Spinal cord (tissue), 10 donors: ENCODE data around the gene PTPRG. TPM values are rescaled to one million over a fixed set of nuclear protein-coding genes. Genes with fewer than 3 reads are reported as not detected.

Experiments
- DNase-seq, 6 donors: peaks; one replicate each; pipeline versions ENCODE4 v3.0.0 to v3.0.0-alpha.2; 2013 to 2015; ENCODE audit warnings: low spot score in 6 of 6, low read depth in 4 of 6
- H3K27ac ChIP-seq: one replicate; pipeline ENCODE4 v1.5.1; 2013; ENCODE audit warnings: low read depth, low read length, control low read depth
- H3K27me3 ChIP-seq: one replicate; pipeline ENCODE4 v1.6.1; 2013; ENCODE audit warnings: low read length; ENCODE audit not compliant: control insufficient read depth, insufficient read depth
- H3K36me3 ChIP-seq: one replicate; pipeline ENCODE4 v1.6.1; 2013; ENCODE audit warnings: low read length; ENCODE audit not compliant: control insufficient read depth, insufficient read depth
- H3K4me1 ChIP-seq: one replicate; pipeline ENCODE4 v1.6.1; 2013; ENCODE audit warnings: low read length; ENCODE audit not compliant: control insufficient read depth, insufficient read depth
- H3K4me3 ChIP-seq: one replicate; pipeline ENCODE4 v1.5.1; 2013; ENCODE audit warnings: low read depth, low read length, control low read depth
- H3K9me3 ChIP-seq: one replicate; pipeline ENCODE4 v1.6.1; 2013; ENCODE audit warnings: low read length; ENCODE audit not compliant: control insufficient read depth, insufficient read depth
- WGBS: methylation state at CpG from one replicate; pipeline ENCODE4 v1.1.5; 2013; ENCODE audit warnings: missing lambda C conversion rate; ENCODE audit not compliant: insufficient coverage; 5-methylcytosine and 5-hydroxymethylcytosine counted together
- polyA plus RNA-seq, 2 donors: library from polyadenylated mRNA; unstranded; fragments of 120-200 nt; gene quantifications; one replicate each; pipeline ENCODE4 v1.2.1, GENCODE V29; 2013; ENCODE audit not compliant: insufficient read length in 2 of 2
- total RNA-seq, 2 donors: library from RNA; depleted of rRNA in 1 of 2; stranded (reverse); fragments of 120-200 nt in 1 of 2; fragments of >200 nt in 1 of 2; gene quantifications; one replicate each; pipeline versions ENCODE4 v1.2.3 to v1.2.4, GENCODE V29; 2013 to 2014
- donor health status: healthy.

PTPRG gene
- total and polyA plus RNA-seq, 4 donors = 29.2 to 106 (median 60.2) TPM

DNA sequence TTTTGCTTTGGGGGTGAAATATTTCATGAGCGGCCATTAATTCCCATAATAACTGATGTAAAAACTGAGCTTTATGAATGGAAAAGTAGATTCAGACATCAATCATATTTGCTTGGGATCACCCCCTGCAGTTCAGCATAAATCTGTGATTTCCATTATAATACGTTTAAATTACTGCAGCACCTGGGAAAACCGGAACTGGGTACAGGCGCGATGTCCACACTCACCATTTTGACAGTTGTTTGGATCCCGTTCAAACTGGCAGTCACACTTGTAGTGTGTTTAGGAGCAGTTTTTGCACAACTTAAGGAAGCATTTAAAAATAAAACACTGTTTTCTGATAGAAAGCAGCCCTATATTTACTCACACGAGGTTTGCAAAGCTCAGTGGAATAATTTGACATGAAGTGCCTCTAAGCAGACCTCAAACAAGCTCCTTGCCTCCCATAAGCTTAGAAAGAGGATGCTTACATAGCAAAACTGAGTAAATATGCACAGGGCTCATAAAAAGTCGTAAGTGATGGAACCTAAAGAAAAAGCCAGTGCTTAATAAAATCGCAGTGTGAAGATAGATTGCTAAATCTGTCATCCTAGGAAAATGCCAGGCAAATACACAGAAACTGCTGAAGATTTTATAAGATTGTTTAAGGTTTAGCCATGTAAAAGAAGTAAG is 377.6 kb downstream of the PTPRG start:
- DNase-seq = no peak
- Histone ChIP-seq H3K9me3 (no peaks in the 10 kb centered on the region), H3K4me3 (no peak overlapping the region), H3K4me1 (no peaks in the 10 kb centered on the region), H3K36me3 (no peaks in the 10 kb centered on the region), H3K27ac (no peak overlapping the region), H3K27me3 (no peaks in the 10 kb centered on the region)
- WGBS = 60% methylated on average over 2 of the region's 9 CpGs

- no peaks in the 10 kb centered on the region for H3K36me3 ChIP-seq
- H3K9me3 ChIP-seq = no peaks in the 10 kb centered on the region
- H3K27me3 ChIP-seq = no peaks in the 10 kb centered on the region
- DNase-seq = no peak
- no peak overlapping the region for H3K27ac ChIP-seq
- no peak overlapping the region for H3K4me3 ChIP-seq
- WGBS = no CpG with 5 or more reads among the region's 2 CpGs
- no peaks in the 10 kb centered on the region for H3K4me1 ChIP-seq
Measured at GRCh38 chr3:61940236-61940635, 378.9 kb downstream of the PTPRG start.

DNA sequence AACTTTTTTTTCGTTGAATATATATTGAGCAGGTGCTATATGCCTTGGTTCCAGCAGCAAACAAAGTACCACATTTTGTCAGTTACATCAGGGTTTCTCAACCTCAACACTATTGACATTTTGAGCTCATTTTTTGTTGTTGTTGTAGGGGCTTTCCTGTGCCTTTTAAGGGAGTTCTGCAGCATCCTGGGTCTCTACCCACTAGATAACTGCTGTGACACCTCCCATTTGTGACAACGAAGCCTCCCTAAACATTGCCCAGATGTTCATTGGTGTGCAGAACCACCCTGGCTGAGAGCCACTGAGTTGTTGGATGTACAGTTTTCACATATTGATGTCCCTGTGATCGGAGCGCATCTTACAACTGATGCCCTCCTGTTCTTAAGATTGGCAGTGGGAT is 382.6 kb downstream of the PTPRG start:
- Histone ChIP-seq H3K4me1 (peaks cover 7% of the 10 kb centered on the region), H3K27me3 (no peaks in the 10 kb centered on the region), H3K4me3 (no peak overlapping the region), H3K36me3 (no peaks in the 10 kb centered on the region), H3K9me3 (no peaks in the 10 kb centered on the region), H3K27ac (no peak overlapping the region)
- no peak for DNase-seq
- 80% methylated on average over 3 of the region's 4 CpGs for WGBS

DNA sequence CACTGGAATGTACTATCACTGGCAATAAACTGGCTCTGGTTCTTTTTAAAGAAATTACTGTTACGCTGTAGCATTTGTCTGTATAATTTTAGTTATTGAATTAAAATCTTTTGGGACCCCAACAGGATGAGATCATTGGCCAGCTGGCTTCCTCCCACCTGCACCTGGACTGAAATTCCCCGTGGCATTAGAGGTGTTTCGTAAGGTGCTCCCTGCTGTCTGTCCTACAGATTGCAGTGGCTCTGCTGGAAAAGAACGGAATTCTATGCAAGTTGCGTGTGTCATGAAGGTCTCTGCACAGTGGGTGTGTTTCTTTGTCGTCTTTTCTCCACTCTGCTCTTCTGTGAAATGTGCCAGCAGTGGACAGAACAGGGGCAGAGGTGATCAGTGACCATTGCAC is 383.4 kb downstream of the PTPRG start:
- Histone ChIP-seq H3K9me3 (no peaks in the 10 kb centered on the region), H3K36me3 (no peaks in the 10 kb centered on the region), H3K4me1 (peaks cover 7% of the 10 kb centered on the region), H3K4me3 (no peak overlapping the region), H3K27me3 (no peaks in the 10 kb centered on the region), H3K27ac (no peak overlapping the region)
- WGBS = 94% methylated on average over 4 of the region's 6 CpGs
- no peak for DNase-seq

DNA sequence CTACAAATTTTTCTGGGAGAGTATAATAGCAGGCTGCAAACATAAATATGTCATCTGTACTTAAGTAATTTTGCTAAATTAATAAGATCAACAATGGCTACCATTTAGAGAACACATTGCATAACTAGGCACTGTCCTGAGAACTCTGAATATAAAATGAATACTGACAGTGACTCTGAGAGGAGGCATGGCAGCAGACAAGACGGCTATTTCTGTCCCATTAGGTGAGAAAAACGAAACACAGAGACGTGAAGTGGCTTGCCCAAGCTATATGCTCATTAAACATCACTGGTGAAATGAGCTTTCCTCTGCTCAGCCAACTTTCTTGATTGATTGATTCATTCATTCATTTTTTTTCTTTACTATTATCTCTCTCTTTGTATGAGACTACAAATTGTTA is 384.3 kb downstream of the PTPRG start:
- no peaks in the 10 kb centered on the region for H3K27me3 ChIP-seq
- H3K36me3 ChIP-seq = no peaks in the 10 kb centered on the region
- no peak overlapping the region for H3K27ac ChIP-seq
- peaks cover 7% of the 10 kb centered on the region for H3K4me1 ChIP-seq
- WGBS = 86% methylated on average over 3 of the region's 3 CpGs
- DNase-seq = no peak
- H3K9me3 ChIP-seq = no peaks in the 10 kb centered on the region
- no peak overlapping the region for H3K4me3 ChIP-seq

DNA sequence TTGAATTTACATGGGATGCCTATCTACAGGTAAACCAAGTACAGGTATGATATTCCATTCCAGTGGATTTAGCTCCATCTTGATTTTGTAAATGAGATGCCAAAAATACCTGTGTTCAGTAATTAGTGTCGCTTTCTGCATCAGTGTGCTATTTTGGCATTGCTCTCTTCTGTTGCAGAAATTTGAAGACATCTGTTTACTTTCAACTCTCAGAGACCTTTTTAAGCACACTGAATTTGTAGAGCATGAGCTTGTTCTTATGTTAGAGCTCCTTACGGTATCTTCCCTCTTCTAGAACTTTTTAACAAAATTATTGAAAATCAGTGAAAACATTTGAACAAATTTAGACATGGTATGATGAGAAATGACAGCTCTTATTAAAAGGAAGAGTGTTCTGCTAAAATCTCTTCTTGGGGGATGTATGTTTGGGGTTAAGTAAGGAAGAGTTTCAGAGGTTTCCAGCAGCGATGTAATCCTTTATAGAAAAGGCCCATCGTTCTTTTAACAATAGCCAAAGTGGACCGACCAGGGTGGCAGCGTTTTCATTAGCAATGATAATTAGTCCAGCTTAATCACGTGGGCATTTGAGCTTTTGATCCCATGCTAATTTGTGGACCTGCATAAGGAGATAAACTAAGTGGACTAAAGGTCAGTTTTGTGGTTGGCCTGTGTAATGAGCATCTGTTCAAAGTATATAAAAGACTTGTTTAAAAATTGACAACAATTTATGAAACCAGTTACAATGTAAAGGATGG is 385.4 kb downstream of the PTPRG start:
- Histone ChIP-seq H3K27ac (no peak overlapping the region), H3K36me3 (no peaks in the 10 kb centered on the region), H3K27me3 (no peaks in the 10 kb centered on the region), H3K9me3 (no peaks in the 10 kb centered on the region), H3K4me1 (peaks cover 7% of the 10 kb centered on the region), H3K4me3 (no peak overlapping the region)
- WGBS = 33% methylated on average over 5 of the region's 7 CpGs
- DNase-seq = no peak

DNA sequence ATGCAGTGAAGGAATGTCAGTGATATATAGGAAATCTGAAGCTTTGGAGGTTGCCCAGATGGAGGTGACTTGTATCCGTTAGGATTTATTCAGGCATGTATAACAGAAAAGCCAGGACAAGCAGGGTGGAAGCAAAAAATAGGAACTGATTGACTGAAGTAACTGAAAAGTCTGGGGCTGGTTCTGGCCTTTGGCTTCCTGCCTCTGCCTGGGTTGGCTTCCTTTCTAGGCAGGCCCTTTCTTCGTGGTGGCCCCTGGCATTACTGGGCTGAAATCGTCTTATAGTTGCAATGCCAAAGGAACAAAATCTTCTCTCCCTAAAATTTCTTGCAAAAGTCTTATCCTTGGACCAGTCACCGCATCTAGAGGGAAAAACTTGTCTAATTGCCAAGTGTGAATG is 386.1 kb downstream of the PTPRG start:
- H3K27me3 ChIP-seq = no peaks in the 10 kb centered on the region
- H3K36me3 ChIP-seq = no peaks in the 10 kb centered on the region
- H3K4me3 ChIP-seq = no peak overlapping the region
- WGBS = 46% methylated on average over 3 of the region's 4 CpGs
- no peak overlapping the region for H3K27ac ChIP-seq
- H3K4me1 ChIP-seq = peaks cover 7% of the 10 kb centered on the region
- DNase-seq = peak in 1 of 6 donors; percentile 41
- no peaks in the 10 kb centered on the region for H3K9me3 ChIP-seq

- H3K9me3 ChIP-seq = no peaks in the 10 kb centered on the region
- H3K27me3 ChIP-seq = no peaks in the 10 kb centered on the region
- no peak overlapping the region for H3K4me3 ChIP-seq
- no peaks in the 10 kb centered on the region for H3K36me3 ChIP-seq
- peaks cover 7% of the 10 kb centered on the region for H3K4me1 ChIP-seq
- peak in 1 of 6 donors; percentile 68 for DNase-seq
- WGBS = 88% methylated on average over 1 of the region's 5 CpGs
- no peak overlapping the region for H3K27ac ChIP-seq
Measured at GRCh38 chr3:61948699-61949305, 387.4 kb downstream of the PTPRG start.

DNA sequence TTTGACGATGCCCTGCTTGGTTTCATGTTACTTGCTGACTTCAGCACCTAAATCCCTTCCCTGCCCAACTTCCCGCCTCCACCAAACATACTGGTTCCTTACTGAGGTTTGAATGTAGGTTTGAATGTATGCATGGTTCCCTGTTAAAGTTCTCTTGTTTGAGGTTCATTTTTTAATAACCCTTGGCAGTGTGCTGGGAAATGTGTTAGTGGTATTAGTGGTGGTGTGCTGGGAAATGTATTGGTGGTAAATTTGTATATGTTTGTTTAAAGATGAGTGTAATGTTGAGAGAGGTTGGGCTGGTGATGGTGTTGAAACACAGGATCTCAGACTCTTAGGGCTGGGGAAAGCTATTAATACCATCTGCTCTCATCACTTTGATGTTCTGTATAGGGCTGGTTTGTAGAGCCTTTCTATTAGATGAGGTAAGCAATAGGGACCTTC is 392.7 kb downstream of the PTPRG start:
- no peaks in the 10 kb centered on the region for H3K27me3 ChIP-seq
- no peak overlapping the region for H3K27ac ChIP-seq
- H3K4me1 ChIP-seq = no peaks in the 10 kb centered on the region
- no peaks in the 10 kb centered on the region for H3K36me3 ChIP-seq
- no peak for DNase-seq
- no peak overlapping the region for H3K4me3 ChIP-seq
- no peaks in the 10 kb centered on the region for H3K9me3 ChIP-seq
- WGBS = no CpG with 5 or more reads among the region's 2 CpGs
